Stimulated activated effector memory CD8-positive, alpha-beta T cell treated with anti-CD3 and anti-CD28 coated beads, Interleukin-12 subunit alpha, Interleukin-12 subunit beta, amount 100 ng/mL, for 72 hours (primary cell): ENCODE data around the gene VWF.

Source experiments
- ATAC-seq: fragments of 150-1000 bp; cut with Tn5 transposase; 2 replicates; pipeline ENCODE4 v1.10.0; 2021
- DNase-seq, 2 donors: peaks; one replicate each; pipeline ENCODE4 v3.0.0; 2021 to 2022; ENCODE audit warnings: low spot score in 2 of 2
- H3K27ac Mint-ChIP-seq: one replicate; pipeline ENCODE4 v1.8.0; 2022; ENCODE audit warnings: mild to moderate bottlenecking, mixed read lengths
- H3K36me3 Mint-ChIP-seq: one replicate; pipeline ENCODE4 v1.8.0; 2022; ENCODE audit warnings: mild to moderate bottlenecking, mixed read lengths
- H3K4me1 Mint-ChIP-seq: one replicate; pipeline ENCODE4 v1.8.0; 2022; ENCODE audit warnings: mixed read lengths
- H3K4me3 Mint-ChIP-seq: one replicate; pipeline ENCODE4 v1.8.0; 2022; ENCODE audit warnings: mild to moderate bottlenecking, mixed read lengths
- H3K9me3 Mint-ChIP-seq: one replicate; pipeline ENCODE4 v1.8.0; 2022; ENCODE audit warnings: mixed read lengths

VWF gene

GRCh38 chr12:6049587-6049986 is 74.9 kb downstream of the VWF start:
- Mint-ChIP-seq H3K36me3 (no peaks in the 10 kb centered on the region), H3K4me3 (no peak overlapping the region), H3K9me3 (no peaks in the 10 kb centered on the region), H3K4me1 (peaks cover 7% of the 10 kb centered on the region), H3K27ac (no peak overlapping the region)
- DNase-seq: no peak
- no peak for ATAC-seq

- DNase-seq (no peak), ATAC-seq (peak; percentile 69)
- Mint-ChIP-seq H3K9me3 (no peaks in the 10 kb centered on the region), H3K27ac (no peak overlapping the region), H3K4me1 (peaks cover 7% of the 10 kb centered on the region), H3K36me3 (no peaks in the 10 kb centered on the region), H3K4me3 (no peak overlapping the region)
Measured at GRCh38 chr12:6047249-6048237, 76.9 kb downstream of the VWF start.

GRCh38 chr12:6046511-6047180 is 77.8 kb downstream of the VWF start:
- ATAC-seq: no peak
- no peaks in the 10 kb centered on the region for H3K36me3 Mint-ChIP-seq
- no peak overlapping the region for H3K4me3 Mint-ChIP-seq
- no peak overlapping the region for H3K27ac Mint-ChIP-seq
- no peak for DNase-seq
- peaks cover 7% of the 10 kb centered on the region for H3K4me1 Mint-ChIP-seq
- H3K9me3 Mint-ChIP-seq: no peaks in the 10 kb centered on the region

- H3K4me1 Mint-ChIP-seq: peaks cover 7% of the 10 kb centered on the region
- H3K9me3 Mint-ChIP-seq: no peaks in the 10 kb centered on the region
- no peak for DNase-seq
- no peak overlapping the region for H3K27ac Mint-ChIP-seq
- H3K36me3 Mint-ChIP-seq: no peaks in the 10 kb centered on the region
- H3K4me3 Mint-ChIP-seq: no peak overlapping the region
- no peak for ATAC-seq
Measured at GRCh38 chr12:6045438-6045837, 79.0 kb downstream of the VWF start.

GRCh38 chr12:6044082-6044481 is 80.4 kb downstream of the VWF start:
- no peak for DNase-seq
- ATAC-seq: no peak
- H3K4me1 Mint-ChIP-seq: peaks cover 7% of the 10 kb centered on the region
- no peaks in the 10 kb centered on the region for H3K9me3 Mint-ChIP-seq
- no peak overlapping the region for H3K4me3 Mint-ChIP-seq
- H3K36me3 Mint-ChIP-seq: no peaks in the 10 kb centered on the region
- H3K27ac Mint-ChIP-seq: no peak overlapping the region

- Mint-ChIP-seq H3K4me3 (no peak overlapping the region), H3K27ac (no peak overlapping the region), H3K4me1 (peaks cover 7% of the 10 kb centered on the region), H3K9me3 (no peaks in the 10 kb centered on the region), H3K36me3 (no peaks in the 10 kb centered on the region)
- no peak for DNase-seq
- ATAC-seq: no peak
Measured at GRCh38 chr12:6042446-6042845, 82.0 kb downstream of the VWF start.

- no peak for ATAC-seq
Measured at GRCh38 chr12:6041891-6042290, 82.6 kb downstream of the VWF start.

GRCh38 chr12:6040815-6041214 is 83.7 kb downstream of the VWF start:
- ATAC-seq (no peak), DNase-seq (no peak)
- Mint-ChIP-seq H3K36me3 (no peaks in the 10 kb centered on the region), H3K4me1 (no peaks in the 10 kb centered on the region), H3K27ac (no peak overlapping the region), H3K9me3 (no peaks in the 10 kb centered on the region), H3K4me3 (no peak overlapping the region)

More at GRCh38 chr12:6041891-6042290, 82.6 kb downstream of the VWF start:
- no peaks in the 10 kb centered on the region for H3K36me3 Mint-ChIP-seq
- H3K27ac Mint-ChIP-seq: no peak overlapping the region
- H3K9me3 Mint-ChIP-seq: no peaks in the 10 kb centered on the region
- DNase-seq: no peak
- peaks cover 1% of the 10 kb centered on the region for H3K4me1 Mint-ChIP-seq
- no peak overlapping the region for H3K4me3 Mint-ChIP-seq

GRCh38 chr12:6039894-6040601 is 84.4 kb downstream of the VWF start:
- Mint-ChIP-seq H3K4me3 (no peak overlapping the region), H3K4me1 (no peaks in the 10 kb centered on the region), H3K27ac (no peak overlapping the region), H3K36me3 (no peaks in the 10 kb centered on the region), H3K9me3 (no peaks in the 10 kb centered on the region)
- DNase-seq (peak; percentile 23 to 68), ATAC-seq (peak; percentile 71)

GRCh38 chr12:6038160-6038559 is 86.3 kb downstream of the VWF start:
- peak; percentile 73 for ATAC-seq
- H3K27ac Mint-ChIP-seq: no peak overlapping the region
- no peaks in the 10 kb centered on the region for H3K9me3 Mint-ChIP-seq
- H3K4me1 Mint-ChIP-seq: no peaks in the 10 kb centered on the region
- DNase-seq: peak; percentile 14 to 68
- H3K36me3 Mint-ChIP-seq: no peaks in the 10 kb centered on the region
- no peak overlapping the region for H3K4me3 Mint-ChIP-seq

- ATAC-seq (no peak), DNase-seq (no peak)
- Mint-ChIP-seq H3K4me1 (no peaks in the 10 kb centered on the region), H3K4me3 (no peak overlapping the region), H3K9me3 (no peaks in the 10 kb centered on the region), H3K27ac (no peak overlapping the region), H3K36me3 (no peaks in the 10 kb centered on the region)
Measured at GRCh38 chr12:6037459-6037858, 87.0 kb downstream of the VWF start.

GRCh38 chr12:6036509-6036908 is 88.0 kb downstream of the VWF start:
- ATAC-seq: no peak
- Mint-ChIP-seq H3K27ac (no peak overlapping the region), H3K4me1 (no peaks in the 10 kb centered on the region), H3K36me3 (no peaks in the 10 kb centered on the region), H3K4me3 (no peak overlapping the region), H3K9me3 (no peaks in the 10 kb centered on the region)
- DNase-seq: no peak

GRCh38 chr12:6034596-6034995 is 89.9 kb downstream of the VWF start:
- ATAC-seq (no peak), DNase-seq (no peak)
- Mint-ChIP-seq H3K9me3 (no peaks in the 10 kb centered on the region), H3K4me3 (no peak overlapping the region), H3K4me1 (no peaks in the 10 kb centered on the region), H3K27ac (no peak overlapping the region), H3K36me3 (no peaks in the 10 kb centered on the region)

GRCh38 chr12:6033546-6033945 is 90.9 kb downstream of the VWF start:
- H3K9me3 Mint-ChIP-seq: no peaks in the 10 kb centered on the region
- no peak overlapping the region for H3K4me3 Mint-ChIP-seq
- no peaks in the 10 kb centered on the region for H3K36me3 Mint-ChIP-seq
- no peak for ATAC-seq
- no peak for DNase-seq
- H3K27ac Mint-ChIP-seq: no peak overlapping the region
- no peaks in the 10 kb centered on the region for H3K4me1 Mint-ChIP-seq

- no peaks in the 10 kb centered on the region for H3K36me3 Mint-ChIP-seq
- no peak overlapping the region for H3K4me3 Mint-ChIP-seq
- H3K27ac Mint-ChIP-seq: no peak overlapping the region
- ATAC-seq (no peak), DNase-seq (no peak)
- no peaks in the 10 kb centered on the region for H3K9me3 Mint-ChIP-seq
- H3K4me1 Mint-ChIP-seq: no peaks in the 10 kb centered on the region
Measured at GRCh38 chr12:6032726-6033125, 91.7 kb downstream of the VWF start.
